ENCODE results near the gene HJURP. TPM values are rescaled to one million over a fixed set of nuclear protein-coding genes. Genes with fewer than 3 reads are reported as not detected.

The HJURP gene
- polyA plus RNA-seq (4.9 to 20.2 TPM (median 14.6 TPM) in 3 replicates), polyA minus RNA-seq (8.0 to 40.6 TPM (median 18.4 TPM) in 3 replicates)
- polyA plus RNA-seq (2011; ENCODE audit: low read depth), result not detected
- 3.1 and 4.6 TPM in 2 replicates for polyA plus RNA-seq (2011; cell fraction: cytosol; rRNA removed)
- 8.8 and 11.1 TPM in 2 replicates for polyA plus RNA-seq (2011; cell fraction: nucleus; rRNA removed)
- polyA plus RNA-seq (2012; ENCODE audit: low replicate concordance), result 10.4 TPM in 1 of 2 replicates, not detected in the other
- 3.1 TPM for polyA minus RNA-seq (2011; cell fraction: cytosol; rRNA and poly(A)+ RNA removed)
- polyA minus RNA-seq (2011; cell fraction: nucleus; rRNA and poly(A)+ RNA removed), result 1.5 and 5.7 TPM in 2 replicates

GRCh38 chr2:233854241-233854981, at the start of gene HJURP:
Gene HJURP (minus strand): TSS chr2:233854535. CDS start chr2:233854500, 35 bp downstream.
- peaks cover 21% of the 10 kb centered on the region for H3K4me1 ChIP-seq (ENCODE audit: control insufficient read depth, extremely low read depth, insufficient read depth, low read length)
- H2AFZ ChIP-seq (ENCODE audit: control insufficient read depth, low read length), result peak within 1 kb of the TSS; percentile 93
- H3K27me3 ChIP-seq (ENCODE audit: control insufficient read depth, extremely low read depth, insufficient read depth, low read length), result no peaks in the 10 kb centered on the region
- H3K9ac ChIP-seq (ENCODE audit: control insufficient read depth, extremely low read depth, insufficient read depth, low read length), result peak within 1 kb of the TSS; percentile 71
- H3K4me2 ChIP-seq (ENCODE audit: control insufficient read depth, extremely low read depth, insufficient read depth, low read depth, low read length), result peak within 1 kb of the TSS; percentile 87
- peaks cover 3% of the 10 kb centered on the region for H4K20me1 ChIP-seq (ENCODE audit: control insufficient read depth, extremely low read depth, insufficient read depth, low read length)
- peak; percentile 67 for FAIRE-seq
- peak; percentile 81 for DNase-seq (ENCODE audit: low read depth, low spot score)
- H3K27ac ChIP-seq (ENCODE audit: control insufficient read depth, insufficient read depth, low read length), result peak within 1 kb of the TSS; percentile 51
- peaks cover 0 to 10% of the 10 kb centered on the region in 2 experiments for H3K36me3 ChIP-seq (ENCODE audit: control insufficient read depth in 2 of 2, extremely low read depth in 1 of 2, insufficient read depth in 2 of 2, low read length in 2 of 2)
- no peaks in the 10 kb centered on the region for H3K9me3 ChIP-seq (ENCODE audit: control insufficient read depth, low read depth, low read length)
- H3K4me3 ChIP-seq (ENCODE audit: control insufficient read depth in 2 of 3, extremely low read depth in 1 of 3, insufficient read depth in 2 of 3, low read depth in 1 of 3, low read length in 3 of 3), result peak within 1 kb of the TSS; percentile 75 to 91 (median 90)
- peaks cover 47% of the 10 kb centered on the region for H3K79me2 ChIP-seq (ENCODE audit: control insufficient read depth, insufficient read depth, low read length)
- TF ChIP-seq EZH2 (IDR thresholded peaks at IDR 0.05; ENCODE audit: low read length), result no peak
- TF ChIP-seq, protein P1, sequence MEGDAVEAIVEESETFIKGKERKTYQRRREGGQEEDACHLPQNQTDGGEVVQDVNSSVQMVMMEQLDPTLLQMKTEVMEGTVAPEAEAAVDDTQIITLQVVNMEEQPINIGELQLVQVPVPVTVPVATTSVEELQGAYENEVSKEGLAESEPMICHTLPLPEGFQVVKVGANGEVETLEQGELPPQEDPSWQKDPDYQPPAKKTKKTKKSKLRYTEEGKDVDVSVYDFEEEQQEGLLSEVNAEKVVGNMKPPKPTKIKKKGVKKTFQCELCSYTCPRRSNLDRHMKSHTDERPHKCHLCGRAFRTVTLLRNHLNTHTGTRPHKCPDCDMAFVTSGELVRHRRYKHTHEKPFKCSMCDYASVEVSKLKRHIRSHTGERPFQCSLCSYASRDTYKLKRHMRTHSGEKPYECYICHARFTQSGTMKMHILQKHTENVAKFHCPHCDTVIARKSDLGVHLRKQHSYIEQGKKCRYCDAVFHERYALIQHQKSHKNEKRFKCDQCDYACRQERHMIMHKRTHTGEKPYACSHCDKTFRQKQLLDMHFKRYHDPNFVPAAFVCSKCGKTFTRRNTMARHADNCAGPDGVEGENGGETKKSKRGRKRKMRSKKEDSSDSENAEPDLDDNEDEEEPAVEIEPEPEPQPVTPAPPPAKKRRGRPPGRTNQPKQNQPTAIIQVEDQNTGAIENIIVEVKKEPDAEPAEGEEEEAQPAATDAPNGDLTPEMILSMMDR (optimal IDR thresholded peaks at IDR 0.05 in 1 of 3, IDR thresholded peaks at IDR 0.05 in 1 of 3, conservative IDR thresholded peaks at IDR 0.05 in 1 of 3; ENCODE audit: extremely low read depth in 1 of 3, insufficient read depth in 2 of 3, low read length in 3 of 3), result no peak
- dilution Hi-C loops (cut with MboI; ENCODE audit: extremely low pct_ligation_motif_present, low sequenced_read_pairs), result no loop called here
- no peaks in the 10 kb centered on the region for H3K9me1 ChIP-seq (ENCODE audit: control insufficient read depth, extremely low read depth, insufficient read depth, low read length)

DNA sequence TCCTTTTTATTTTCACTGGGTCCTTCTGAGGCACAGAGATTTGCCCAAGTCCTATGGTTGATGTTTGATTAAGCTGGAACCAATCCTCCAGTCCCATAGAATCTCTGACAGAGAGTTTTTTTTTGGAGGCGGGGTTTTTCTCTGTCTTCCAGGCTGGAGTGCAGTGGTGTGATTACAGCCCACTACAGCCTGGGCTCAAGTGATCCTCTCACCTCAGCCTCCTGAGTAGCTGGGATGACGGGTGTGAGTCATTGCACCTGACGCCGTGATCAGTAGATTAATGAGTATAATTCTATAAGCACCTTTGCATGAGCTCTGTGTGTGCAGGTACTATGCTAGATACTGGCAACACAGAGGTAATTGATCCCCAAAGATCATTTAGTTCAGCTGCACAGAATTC, 47.5 kb upstream of the HJURP start:
- Histone ChIP-seq H3K9ac (ENCODE audit: control insufficient read depth, extremely low read depth, insufficient read depth, low read length) (no peak overlapping the region), H3K4me2 (ENCODE audit: control insufficient read depth, extremely low read depth, insufficient read depth, low read depth, low read length) (no peak overlapping the region), H3K4me3 (ENCODE audit: control insufficient read depth in 2 of 3, extremely low read depth in 1 of 3, insufficient read depth in 2 of 3, low read depth in 1 of 3, low read length in 3 of 3) (no peak overlapping the region), H4K20me1 (ENCODE audit: control insufficient read depth, extremely low read depth, insufficient read depth, low read length) (no peaks in the 10 kb centered on the region), H3K4me1 (ENCODE audit: control insufficient read depth, extremely low read depth, insufficient read depth, low read length) (no peaks in the 10 kb centered on the region), H3K79me2 (ENCODE audit: control insufficient read depth, insufficient read depth, low read length) (no peaks in the 10 kb centered on the region), H3K36me3 (ENCODE audit: control insufficient read depth in 2 of 2, extremely low read depth in 1 of 2, insufficient read depth in 2 of 2, low read length in 2 of 2) (no peaks in the 10 kb centered on the region), H3K27me3 (ENCODE audit: control insufficient read depth, extremely low read depth, insufficient read depth, low read length) (peaks cover 14% of the 10 kb centered on the region), H2AFZ (ENCODE audit: control insufficient read depth, low read length) (no peak overlapping the region), H3K9me1 (ENCODE audit: control insufficient read depth, extremely low read depth, insufficient read depth, low read length) (no peaks in the 10 kb centered on the region), H3K9me3 (ENCODE audit: control insufficient read depth, low read depth, low read length) (no peaks in the 10 kb centered on the region), H3K27ac (ENCODE audit: control insufficient read depth, insufficient read depth, low read length) (no peak overlapping the region)
- DNase-seq (ENCODE audit: low read depth, low spot score) (no peak), FAIRE-seq (no peak)
- dilution Hi-C loops (cut with MboI; ENCODE audit: extremely low pct_ligation_motif_present, low sequenced_read_pairs), result no loop called here
- TF ChIP-seq, protein P1 (optimal IDR thresholded peaks at IDR 0.05 in 1 of 3, IDR thresholded peaks at IDR 0.05 in 1 of 3, conservative IDR thresholded peaks at IDR 0.05 in 1 of 3; ENCODE audit: extremely low read depth in 1 of 3, insufficient read depth in 2 of 3, low read length in 3 of 3), result no peak
- TF ChIP-seq EZH2 (IDR thresholded peaks at IDR 0.05; ENCODE audit: low read length), result no peak

Data from keratinocyte (primary cell).